Gastrocnemius medialis (tissue), 4 donors: Measurements from ENCODE around the gene RERE. TPM values are rescaled to one million over a fixed set of nuclear protein-coding genes. Genes with fewer than 3 reads are reported as not detected.

ENCODE experiments used
- ATAC-seq, 2 donors: fragments of 150-250 bp; one replicate each; pipeline ENCODE4 v1.9.1; 2016
- DNase-seq, 2 donors: peaks; one replicate each; pipeline ENCODE4 v3.0.0-alpha.2; 2019
- H3K27ac ChIP-seq, 4 donors: fragments of 200-600 bp; sonication (generic); 1 replicate in 1 of 4; 2 replicates in 3 of 4; pipeline ENCODE4 v1.5.1; 2016 to 2018; ENCODE audit warnings: mild to moderate bottlenecking in 2 of 4, moderate library complexity in 1 of 4
- H3K27me3 ChIP-seq, 3 donors: fragments of 200-600 bp; sonication (generic) in 2 of 3; 1 replicate in 1 of 3; 2 replicates in 2 of 3; pipeline versions ENCODE4 v1.5.1 to v1.6.0; 2016 to 2019; ENCODE audit warnings: mild to moderate bottlenecking in 1 of 3, moderate library complexity in 1 of 3
- H3K36me3 ChIP-seq, 2 donors: fragments of 200-600 bp; sonication (generic) in 1 of 2; one replicate each; pipeline ENCODE4 v1.5.1; 2017 to 2018
- H3K4me1 ChIP-seq, 2 donors: fragments of 200-600 bp; sonication (generic) in 1 of 2; one replicate each; pipeline ENCODE4 v1.5.1; 2016 to 2017; ENCODE audit warnings: mild to moderate bottlenecking in 2 of 2
- H3K4me3 ChIP-seq, 4 donors: fragments of 200-600 bp; sonication (generic) in 3 of 4; 1 replicate in 1 of 4; 2 replicates in 3 of 4; pipeline ENCODE4 v1.5.1; 2016 to 2019; ENCODE audit warnings: mild to moderate bottlenecking in 2 of 4
- H3K9me3 ChIP-seq, 3 donors: fragments of 200-600 bp; sonication (generic) in 2 of 3; 1 replicate in 1 of 3; 2 replicates in 2 of 3; pipeline ENCODE4 v1.5.1; 2016 to 2019
- POLR2A ChIP-seq, 2 donors: fragments of 450-650 bp; IDR thresholded peaks; one replicate each; pipeline ENCODE4 v1.6.1; 2017; ENCODE audit warnings: antibody characterized with exemption in 2 of 2, mild to moderate bottlenecking in 2 of 2, moderate library complexity in 2 of 2
- in situ Hi-C, 4 donors: fragments of 200-750 bp; cut with MboI; loops; one replicate each; pipeline versions ENCODE4 v1.15.0 to v1.8.0; 2017; ENCODE audit warnings: low sequenced_read_pairs in 4 of 4
- intact Hi-C: fragments of 100-400 bp; cut with DNase I; formaldehyde crosslinking; loops from one replicate; pipeline ENCODE4 v1.15.1; 2023; ENCODE audit warnings: low total_unique reads
- total RNA-seq, 4 donors: library from RNA; depleted of rRNA; stranded (reverse); fragments of >200 nt; gene quantifications; one replicate each; pipeline versions ENCODE4 v1.1.0 to v1.2.3, GENCODE V29; 2016
- TF ChIP-seq, protein P1 (sequence below), 5 experiments: fragments of 450-650 bp in 3 of 5; fragments of 200-600 bp in 2 of 5; sonication (generic) in 2 of 5; IDR thresholded peaks in 4 of 5; conservative IDR thresholded peaks in 1 of 5; 1 replicate in 4 of 5; 2 replicates in 1 of 5; pipeline ENCODE4 v1.5.1; 2016 to 2019; ENCODE audit warnings: antibody characterized with exemption in 5 of 5, mild to moderate bottlenecking in 3 of 5, moderate library complexity in 3 of 5

RERE gene
- total RNA-seq, 4 donors from 2014 or later = 60.8 to 106 (median 102) TPM

DNA sequence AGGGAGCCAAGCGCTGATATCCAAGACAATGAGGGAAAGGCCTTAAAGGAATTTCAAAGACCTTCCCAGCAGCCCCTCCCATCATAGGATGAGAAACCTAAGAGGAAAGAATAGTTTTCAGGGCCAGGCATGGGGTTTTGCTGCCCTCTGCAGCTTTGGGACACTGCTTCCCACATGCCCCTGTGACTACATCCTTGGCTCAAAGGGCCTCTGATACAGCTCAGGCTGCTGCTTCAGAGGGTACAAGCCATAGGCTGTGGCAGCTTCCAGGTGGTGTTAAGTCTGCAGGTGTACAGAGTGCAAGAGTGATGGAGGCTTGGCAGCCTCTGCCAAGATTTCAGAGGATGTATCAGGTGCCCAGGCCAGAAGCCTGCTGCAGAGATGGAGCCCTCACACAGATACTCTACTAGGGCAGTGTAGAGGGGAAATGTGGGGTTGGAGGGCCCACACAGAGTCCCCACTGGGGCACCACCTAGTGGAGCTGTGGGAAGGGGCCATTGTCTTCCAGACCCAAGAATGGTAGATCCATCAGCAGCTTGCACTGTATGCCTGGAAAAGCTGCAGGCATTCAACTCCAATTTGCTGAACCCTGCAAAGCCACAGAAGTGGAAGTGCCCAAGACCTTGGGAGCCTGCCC is 373.8 kb downstream of the RERE start:
- H3K4me3 ChIP-seq = no peak overlapping the region
- no peak for DNase-seq
- intact Hi-C loops (loop anchor here (5.0 kb wide), 1 partner anchor 54 kb away; no protein-coding TSS in a partner anchor), in situ Hi-C loops (no loop called here)
- H3K9me3 ChIP-seq = no peaks in the 10 kb centered on the region
- H3K27me3 ChIP-seq = no peaks in the 10 kb centered on the region
- H3K36me3 ChIP-seq = no peaks in the 10 kb centered on the region
- H3K4me1 ChIP-seq = peaks cover 11 to 15% of the 10 kb centered on the region in 2 donors
- peak; percentile 34 to 45 for ATAC-seq
- no peak for TF ChIP-seq POLR2A (IDR thresholded peaks at IDR 0.05)
- TF ChIP-seq, protein P1, sequence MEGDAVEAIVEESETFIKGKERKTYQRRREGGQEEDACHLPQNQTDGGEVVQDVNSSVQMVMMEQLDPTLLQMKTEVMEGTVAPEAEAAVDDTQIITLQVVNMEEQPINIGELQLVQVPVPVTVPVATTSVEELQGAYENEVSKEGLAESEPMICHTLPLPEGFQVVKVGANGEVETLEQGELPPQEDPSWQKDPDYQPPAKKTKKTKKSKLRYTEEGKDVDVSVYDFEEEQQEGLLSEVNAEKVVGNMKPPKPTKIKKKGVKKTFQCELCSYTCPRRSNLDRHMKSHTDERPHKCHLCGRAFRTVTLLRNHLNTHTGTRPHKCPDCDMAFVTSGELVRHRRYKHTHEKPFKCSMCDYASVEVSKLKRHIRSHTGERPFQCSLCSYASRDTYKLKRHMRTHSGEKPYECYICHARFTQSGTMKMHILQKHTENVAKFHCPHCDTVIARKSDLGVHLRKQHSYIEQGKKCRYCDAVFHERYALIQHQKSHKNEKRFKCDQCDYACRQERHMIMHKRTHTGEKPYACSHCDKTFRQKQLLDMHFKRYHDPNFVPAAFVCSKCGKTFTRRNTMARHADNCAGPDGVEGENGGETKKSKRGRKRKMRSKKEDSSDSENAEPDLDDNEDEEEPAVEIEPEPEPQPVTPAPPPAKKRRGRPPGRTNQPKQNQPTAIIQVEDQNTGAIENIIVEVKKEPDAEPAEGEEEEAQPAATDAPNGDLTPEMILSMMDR (IDR thresholded peaks at IDR 0.05 in 4 of 5, conservative IDR thresholded peaks at IDR 0.05 in 1 of 5) = peak in 3 of 5 experiments; percentile 8 to 46 (median 23)
- H3K27ac ChIP-seq = no peak overlapping the region

DNA sequence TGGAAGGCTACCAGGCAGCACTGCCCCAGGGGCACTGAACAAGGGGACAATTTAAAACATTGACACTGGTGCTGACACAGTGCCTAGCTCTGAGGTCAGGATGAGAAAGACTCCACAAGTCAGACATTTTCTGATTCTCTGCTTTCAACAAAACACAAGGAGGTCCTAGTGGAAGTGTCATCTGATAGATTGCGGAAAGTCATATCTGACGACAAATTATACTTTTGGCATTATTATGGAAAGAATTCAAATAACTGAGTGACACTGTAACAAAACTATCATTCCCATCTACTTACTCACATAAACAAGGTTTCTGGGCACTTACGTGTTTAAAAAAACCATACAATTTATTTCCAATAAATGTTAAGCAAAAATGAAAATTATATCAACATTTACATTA is 376.0 kb downstream of the RERE start:
- Histone ChIP-seq H3K36me3 (no peaks in the 10 kb centered on the region), H3K27me3 (no peaks in the 10 kb centered on the region), H3K9me3 (no peaks in the 10 kb centered on the region), H3K27ac (peak overlapping the region in 2 of 4 donors; percentile 20 to 39), H3K4me1 (peaks cover 23 to 26% of the 10 kb centered on the region in 2 donors), H3K4me3 (no peak overlapping the region)
- no peak for DNase-seq
- TF ChIP-seq, protein P1 (IDR thresholded peaks at IDR 0.05 in 4 of 5, conservative IDR thresholded peaks at IDR 0.05 in 1 of 5) = no peak
- no peak for TF ChIP-seq POLR2A (IDR thresholded peaks at IDR 0.05)
- intact Hi-C loops = loop anchor here (5.0 kb wide), 1 partner anchor 56 kb away; no protein-coding TSS in a partner anchor
- in situ Hi-C loops = no loop called here
- no peak for ATAC-seq

DNA sequence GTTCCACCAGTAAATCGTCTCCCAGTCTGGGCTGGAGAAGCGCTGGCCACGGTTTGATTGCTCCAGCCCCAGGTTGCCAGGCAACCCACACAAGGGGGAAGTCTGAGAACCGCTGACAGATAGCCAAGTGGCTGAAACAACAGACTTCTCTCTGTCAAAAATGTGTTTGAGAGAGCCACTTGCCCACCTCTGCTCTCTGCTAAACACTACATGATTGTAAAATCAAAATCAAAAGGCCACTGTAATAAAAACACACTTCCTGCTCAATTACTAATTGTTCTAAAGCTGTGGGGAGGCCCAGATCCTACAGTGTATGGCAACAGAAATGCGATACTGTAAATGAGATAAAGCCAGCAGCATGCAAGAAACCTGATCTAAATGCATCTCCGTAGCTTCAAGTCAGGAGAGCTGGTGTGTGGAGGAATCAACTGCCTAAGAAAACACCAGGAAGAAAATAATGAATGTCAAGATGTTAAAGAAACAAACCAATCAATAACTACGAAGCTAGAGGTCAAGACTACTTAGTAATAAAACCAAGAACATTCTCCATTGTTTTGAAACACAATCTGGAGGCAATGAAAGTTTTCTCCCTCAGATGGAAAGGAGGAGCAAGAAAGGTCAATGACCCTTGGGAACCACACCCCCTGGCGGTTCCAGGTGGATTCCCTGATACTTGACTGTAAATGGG is 378.3 kb downstream of the RERE start:
- TF ChIP-seq, protein P1 (IDR thresholded peaks at IDR 0.05 in 4 of 5, conservative IDR thresholded peaks at IDR 0.05 in 1 of 5) = peak in 4 of 5 experiments; percentile 10 to 28 (median 20)
- TF ChIP-seq POLR2A (IDR thresholded peaks at IDR 0.05) = no peak
- DNase-seq = peak; percentile 68 to 71
- peak overlapping the region; percentile 73 to 85 (median 80) for H3K27ac ChIP-seq
- H3K36me3 ChIP-seq = no peaks in the 10 kb centered on the region
- no peak overlapping the region for H3K4me3 ChIP-seq
- ATAC-seq = peak; percentile 49 to 83
- in situ Hi-C loops = loop anchor here in 1 of 4 donors (5.0 kb wide), 1 partner anchor 58 kb away; no protein-coding TSS in a partner anchor
- H3K4me1 ChIP-seq = peaks cover 42 to 46% of the 10 kb centered on the region in 2 donors
- no peaks in the 10 kb centered on the region for H3K27me3 ChIP-seq
- H3K9me3 ChIP-seq = no peaks in the 10 kb centered on the region
- intact Hi-C loops = no loop called here

DNA sequence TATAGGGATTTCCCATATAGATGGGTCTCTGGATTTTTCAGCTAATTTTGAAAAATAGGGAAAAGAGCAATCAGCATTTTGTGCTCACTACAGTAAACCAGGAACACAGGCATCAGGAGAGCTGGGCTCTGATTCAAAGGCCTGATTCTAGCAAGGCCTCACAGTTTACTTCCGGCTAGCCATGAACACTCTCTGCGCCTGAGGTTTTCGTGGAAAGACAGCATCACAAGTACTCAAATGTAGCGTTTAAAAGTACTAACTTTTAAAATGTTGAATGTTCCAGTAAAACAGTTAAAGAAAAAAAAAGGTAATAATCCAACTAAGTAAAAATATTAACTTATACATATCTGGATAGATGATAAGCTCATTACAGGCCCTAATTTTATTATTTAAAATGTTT is 379.0 kb downstream of the RERE start:
- Histone ChIP-seq H3K27me3 (no peaks in the 10 kb centered on the region), H3K36me3 (no peaks in the 10 kb centered on the region), H3K4me3 (no peak overlapping the region), H3K4me1 (peaks cover 42 to 46% of the 10 kb centered on the region in 2 donors), H3K27ac (peak overlapping the region; percentile 73 to 85 (median 80)), H3K9me3 (no peaks in the 10 kb centered on the region)
- TF ChIP-seq POLR2A (IDR thresholded peaks at IDR 0.05) = no peak
- TF ChIP-seq, protein P1 (IDR thresholded peaks at IDR 0.05 in 4 of 5, conservative IDR thresholded peaks at IDR 0.05 in 1 of 5) = no peak
- in situ Hi-C loops (loop anchor here in 1 of 4 donors (5.0 kb wide), 1 partner anchor 59 kb away; no protein-coding TSS in a partner anchor), intact Hi-C loops (no loop called here)
- ATAC-seq = no peak
- no peak for DNase-seq
